K562 treated with DMSO at 1 percent for 12 hours (cell line): Measurements from ENCODE around the gene NUP205. TPM values are rescaled to one million over a fixed set of nuclear protein-coding genes. Genes with fewer than 3 reads are reported as not detected.

Source experiments
- total RNA-seq: library from RNA; unstranded; fragments of 300-600 nt; gene quantifications from 2 replicates; pipeline ENCODE4 v1.2.3, GENCODE V29; 2022; ENCODE audit not compliant: insufficient read depth

Gene NUP205
- total RNA-seq: 56.7 and 114 TPM in 2 replicates

GRCh38 chr7:135557455-135558336 lies at the start of gene NUP205:
Gene NUP205 (plus strand): TSS chr7:135557917. CDS start chr7:135557945, 28 bp downstream.

GRCh38 chr7:135509839-135510591 lies 47.7 kb upstream of the NUP205 start, which contains the start of gene CNOT4:
Gene CNOT4 (minus strand): TSS chr7:135510102. CDS start chr7:135438331, 71,771 bp downstream.

GRCh38 chr7:135662373-135663114 lies 104.8 kb downstream of the NUP205 start, which contains the start of gene STMP1:
Gene STMP1 (plus strand): TSS chr7:135662514.

Other genes with a start within 250 kb of the NUP205 start
- gene CNOT4, start 47.8 kb upstream of the NUP205 start, total RNA-seq: 5.1 and 20.2 TPM in 2 replicates
- gene STMP1, start 104.6 kb downstream of the NUP205 start, total RNA-seq: 29.2 and 47.3 TPM in 2 replicates
- gene SLC13A4, start 170.3 kb downstream of the NUP205 start, total RNA-seq: 0.93 and 2.3 TPM in 2 replicates
- not detected in 2 replicates for gene FAM180A, start 190.9 kb downstream of the NUP205 start, total RNA-seq